ENCODE data around the gene FSTL4. TPM values are rescaled to one million over a fixed set of nuclear protein-coding genes. Genes with fewer than 3 reads are reported as not detected.
"Not testable (repeated sequence)": the region's sequence is repeated elsewhere in the genome, so short reads cannot be mapped to it uniquely, and the experiment has no call there.

The FSTL4 gene
- total RNA-seq, 1 donor from 2014 or later = 0.07 TPM

DNA sequence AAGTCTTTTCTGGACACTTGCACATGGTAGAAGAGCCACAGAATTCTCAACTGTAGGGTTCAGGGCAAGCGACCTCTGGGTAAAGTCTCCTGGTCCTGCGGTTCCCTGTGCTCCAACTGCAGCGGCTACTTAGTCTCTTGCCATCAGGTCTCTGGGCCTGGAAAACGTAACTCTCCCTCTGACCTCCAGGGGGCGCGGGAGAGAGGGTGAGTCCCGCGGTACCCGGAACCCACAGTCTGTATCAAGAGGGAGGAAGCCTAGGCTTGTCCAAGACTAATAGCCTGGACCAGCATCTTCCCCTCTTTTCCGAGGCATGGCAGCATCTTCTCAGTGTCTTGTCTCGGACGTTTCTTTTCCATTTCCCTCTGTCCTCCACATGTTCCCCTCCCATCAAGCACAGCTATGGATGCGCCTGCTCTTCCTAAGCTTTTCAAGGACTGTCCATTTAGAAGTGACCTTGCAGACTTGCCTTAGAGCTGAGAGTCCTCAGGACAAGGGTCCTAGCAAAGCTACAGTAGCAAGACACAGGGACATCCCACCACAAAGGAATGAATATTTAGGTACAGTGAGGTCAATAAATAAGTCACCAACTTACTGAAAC, 59.3 kb downstream of the FSTL4 start:
- H3K36me3 Mint-ChIP-seq (ENCODE audit: low read depth) = no peaks in the 10 kb centered on the region
- H3K4me1 Mint-ChIP-seq (ENCODE audit: low read depth) = no peaks in the 10 kb centered on the region
- no peak for DNase-seq (ENCODE audit: low spot score)
- H3K27me3 Mint-ChIP-seq (ENCODE audit: low read depth) = peaks cover 51% of the 10 kb centered on the region
- peaks cover under 1% of the 10 kb centered on the region for H3K9me3 Mint-ChIP-seq (ENCODE audit: low read depth)
- TF ChIP-seq, protein P1, sequence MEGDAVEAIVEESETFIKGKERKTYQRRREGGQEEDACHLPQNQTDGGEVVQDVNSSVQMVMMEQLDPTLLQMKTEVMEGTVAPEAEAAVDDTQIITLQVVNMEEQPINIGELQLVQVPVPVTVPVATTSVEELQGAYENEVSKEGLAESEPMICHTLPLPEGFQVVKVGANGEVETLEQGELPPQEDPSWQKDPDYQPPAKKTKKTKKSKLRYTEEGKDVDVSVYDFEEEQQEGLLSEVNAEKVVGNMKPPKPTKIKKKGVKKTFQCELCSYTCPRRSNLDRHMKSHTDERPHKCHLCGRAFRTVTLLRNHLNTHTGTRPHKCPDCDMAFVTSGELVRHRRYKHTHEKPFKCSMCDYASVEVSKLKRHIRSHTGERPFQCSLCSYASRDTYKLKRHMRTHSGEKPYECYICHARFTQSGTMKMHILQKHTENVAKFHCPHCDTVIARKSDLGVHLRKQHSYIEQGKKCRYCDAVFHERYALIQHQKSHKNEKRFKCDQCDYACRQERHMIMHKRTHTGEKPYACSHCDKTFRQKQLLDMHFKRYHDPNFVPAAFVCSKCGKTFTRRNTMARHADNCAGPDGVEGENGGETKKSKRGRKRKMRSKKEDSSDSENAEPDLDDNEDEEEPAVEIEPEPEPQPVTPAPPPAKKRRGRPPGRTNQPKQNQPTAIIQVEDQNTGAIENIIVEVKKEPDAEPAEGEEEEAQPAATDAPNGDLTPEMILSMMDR (IDR thresholded peaks at IDR 0.05) = peak; percentile 80
- no peak overlapping the region for H3K4me3 Mint-ChIP-seq (ENCODE audit: unreplicated experiment)
- H3K27ac Mint-ChIP-seq (ENCODE audit: unreplicated experiment) = no peak overlapping the region

DNA sequence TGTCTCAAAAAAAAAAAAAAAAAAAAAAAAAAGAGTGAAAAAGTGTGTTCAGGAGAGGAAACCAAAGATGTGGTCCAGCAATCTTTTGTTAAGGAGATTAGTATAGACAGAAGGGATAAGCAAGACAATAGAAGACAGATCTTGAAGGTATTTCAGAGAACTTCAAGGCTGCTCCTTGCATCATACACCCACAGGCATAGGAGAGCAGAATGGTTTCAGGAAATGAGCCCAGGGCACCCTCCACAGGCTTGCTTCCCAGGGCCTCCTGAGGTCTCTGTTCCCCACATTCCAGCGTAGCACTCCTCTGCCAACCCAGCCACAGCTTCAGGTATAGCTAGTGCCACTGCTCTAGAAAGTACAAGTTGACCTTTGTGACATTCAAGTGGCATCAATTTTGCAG, 65.8 kb downstream of the FSTL4 start:
- peaks cover 51% of the 10 kb centered on the region for H3K27me3 Mint-ChIP-seq (ENCODE audit: low read depth)
- H3K4me1 Mint-ChIP-seq (ENCODE audit: low read depth) = no peaks in the 10 kb centered on the region
- no peak overlapping the region for H3K27ac Mint-ChIP-seq (ENCODE audit: unreplicated experiment)
- H3K4me3 Mint-ChIP-seq (ENCODE audit: unreplicated experiment) = no peak overlapping the region
- H3K36me3 Mint-ChIP-seq (ENCODE audit: low read depth) = no peaks in the 10 kb centered on the region
- peaks cover 13% of the 10 kb centered on the region for H3K9me3 Mint-ChIP-seq (ENCODE audit: low read depth)
- DNase-seq (ENCODE audit: low spot score) = no peak
- TF ChIP-seq, protein P1 (IDR thresholded peaks at IDR 0.05) = no peak

DNA sequence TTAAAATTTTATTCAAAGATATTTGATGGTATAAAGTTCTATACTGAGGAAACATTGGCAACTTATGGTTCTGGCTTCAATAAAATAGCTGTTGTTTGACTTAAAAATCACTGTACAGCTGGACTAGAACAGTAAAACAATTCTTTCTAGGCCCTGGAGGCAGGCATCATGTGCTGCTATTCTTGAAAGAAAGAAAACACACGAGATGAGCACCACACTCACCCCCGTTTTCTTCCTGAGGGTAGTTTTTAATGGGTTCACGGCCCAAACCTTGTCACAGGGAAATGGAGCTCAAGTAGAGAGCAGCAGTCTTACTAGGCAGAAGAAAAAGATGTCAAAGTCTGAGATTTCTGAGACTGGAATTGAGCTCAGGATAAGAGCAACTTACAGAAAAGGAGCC, 68.0 kb downstream of the FSTL4 start:
- DNase-seq (ENCODE audit: low spot score) = no peak
- Mint-ChIP-seq H3K27ac (ENCODE audit: unreplicated experiment) (no peak overlapping the region), H3K4me3 (ENCODE audit: unreplicated experiment) (no peak overlapping the region), H3K4me1 (ENCODE audit: low read depth) (peaks cover 3% of the 10 kb centered on the region), H3K9me3 (ENCODE audit: low read depth) (peaks cover 13% of the 10 kb centered on the region), H3K36me3 (ENCODE audit: low read depth) (no peaks in the 10 kb centered on the region), H3K27me3 (ENCODE audit: low read depth) (peaks cover 48% of the 10 kb centered on the region)
- TF ChIP-seq, protein P1 (IDR thresholded peaks at IDR 0.05) = no peak

DNA sequence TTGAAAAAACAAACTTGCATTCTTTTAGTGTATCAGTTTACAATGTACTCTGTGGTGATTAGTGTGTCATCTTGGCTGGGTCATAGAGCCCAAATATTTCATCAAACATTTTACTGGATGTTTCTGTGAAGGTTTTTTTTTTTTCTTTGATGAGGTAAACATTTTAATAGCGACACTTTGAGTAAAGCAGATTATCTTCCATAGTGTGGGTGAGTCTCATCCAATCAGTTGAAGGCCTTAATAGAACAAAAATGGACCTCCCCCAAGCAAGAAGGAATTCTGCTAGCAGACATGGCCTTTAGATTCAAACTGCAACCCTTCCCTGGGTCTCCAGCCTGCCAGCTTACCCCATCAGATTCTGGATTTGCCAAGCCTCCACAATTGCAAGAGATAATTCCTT, 72.5 kb downstream of the FSTL4 start:
- Mint-ChIP-seq H3K27me3 (ENCODE audit: low read depth) (peaks cover 40% of the 10 kb centered on the region), H3K27ac (ENCODE audit: unreplicated experiment) (no peak overlapping the region), H3K9me3 (ENCODE audit: low read depth) (no peaks in the 10 kb centered on the region), H3K36me3 (ENCODE audit: low read depth) (no peaks in the 10 kb centered on the region), H3K4me3 (ENCODE audit: unreplicated experiment) (no peak overlapping the region), H3K4me1 (ENCODE audit: low read depth) (peaks cover 3% of the 10 kb centered on the region)
- DNase-seq (ENCODE audit: low spot score) = no peak
- TF ChIP-seq, protein P1 (IDR thresholded peaks at IDR 0.05) = no peak

DNA sequence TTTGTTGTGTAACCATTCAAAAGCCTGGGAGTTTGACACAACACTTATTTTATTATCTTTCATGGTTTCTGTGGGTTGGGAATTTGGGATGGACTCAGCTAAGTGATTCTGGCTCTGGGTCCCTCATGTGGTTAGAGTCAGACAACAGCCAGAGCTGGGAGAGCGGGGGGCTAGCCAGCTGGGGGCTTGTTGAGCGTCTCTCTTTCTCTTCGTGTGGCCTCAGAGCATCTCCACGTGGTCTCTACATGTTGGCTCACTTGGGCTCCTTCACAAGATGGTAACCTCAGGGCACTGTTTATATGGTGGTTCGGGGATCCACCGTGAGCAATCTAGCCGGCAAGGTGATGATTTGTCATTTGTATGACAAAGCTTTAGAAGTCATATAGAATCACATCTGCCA, 73.6 kb downstream of the FSTL4 start:
- H3K27me3 Mint-ChIP-seq (ENCODE audit: low read depth) = peaks cover 40% of the 10 kb centered on the region
- H3K4me3 Mint-ChIP-seq (ENCODE audit: unreplicated experiment) = no peak overlapping the region
- peaks cover 3% of the 10 kb centered on the region for H3K4me1 Mint-ChIP-seq (ENCODE audit: low read depth)
- TF ChIP-seq, protein P1 (IDR thresholded peaks at IDR 0.05) = no peak
- DNase-seq (ENCODE audit: low spot score) = no peak
- H3K9me3 Mint-ChIP-seq (ENCODE audit: low read depth) = no peaks in the 10 kb centered on the region
- H3K36me3 Mint-ChIP-seq (ENCODE audit: low read depth) = no peaks in the 10 kb centered on the region
- H3K27ac Mint-ChIP-seq (ENCODE audit: unreplicated experiment) = no peak overlapping the region

DNA sequence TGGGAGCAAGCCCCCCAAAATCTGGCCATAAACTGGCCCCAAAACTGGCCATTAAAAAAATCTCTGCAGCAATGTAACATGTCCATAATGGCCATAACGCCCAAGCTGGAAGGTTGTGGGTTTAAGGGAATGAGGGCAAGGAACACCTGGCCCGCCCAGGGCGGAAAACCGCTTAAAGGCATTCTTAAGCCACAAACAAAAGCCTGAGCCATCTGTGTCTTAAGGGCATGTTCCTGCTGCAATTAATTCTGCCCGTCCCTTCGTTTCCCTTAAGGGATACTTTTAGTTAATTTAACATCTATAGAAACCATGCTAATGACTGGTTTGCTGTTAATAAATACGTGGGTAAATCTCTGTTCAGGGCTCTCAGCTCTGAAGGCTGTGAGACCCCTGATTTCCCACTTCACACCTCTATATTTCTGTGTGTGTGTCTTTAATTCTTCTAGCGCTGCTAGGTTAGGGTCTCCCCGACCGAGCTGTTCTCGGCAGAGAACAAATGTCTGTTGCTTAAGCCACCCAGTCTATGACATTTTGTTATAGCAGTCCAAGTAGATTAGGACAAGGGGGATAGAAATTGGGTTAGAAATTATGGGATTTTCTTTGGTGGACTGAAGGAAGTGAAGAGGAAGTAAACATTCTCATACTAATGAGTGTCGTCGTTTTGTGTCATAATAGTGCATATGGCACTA, 77.0 kb downstream of the FSTL4 start:
- H3K4me1 Mint-ChIP-seq (ENCODE audit: low read depth) = peaks cover 17% of the 10 kb centered on the region
- not testable (repeated sequence) for DNase-seq (ENCODE audit: low spot score); H3K4me3 Mint-ChIP-seq (ENCODE audit: unreplicated experiment); H3K27ac Mint-ChIP-seq (ENCODE audit: unreplicated experiment); H3K36me3 Mint-ChIP-seq (ENCODE audit: low read depth); H3K9me3 Mint-ChIP-seq (ENCODE audit: low read depth)
- peaks cover 18% of the 10 kb centered on the region for H3K27me3 Mint-ChIP-seq (ENCODE audit: low read depth)
